ENCODE results near the gene NPW. TPM values are rescaled to one million over a fixed set of nuclear protein-coding genes. Genes with fewer than 3 reads are reported as not detected.

The NPW gene
- total RNA-seq, 2 experiments from 2014 or later = 0.73 TPM; not detected in 1

DNA sequence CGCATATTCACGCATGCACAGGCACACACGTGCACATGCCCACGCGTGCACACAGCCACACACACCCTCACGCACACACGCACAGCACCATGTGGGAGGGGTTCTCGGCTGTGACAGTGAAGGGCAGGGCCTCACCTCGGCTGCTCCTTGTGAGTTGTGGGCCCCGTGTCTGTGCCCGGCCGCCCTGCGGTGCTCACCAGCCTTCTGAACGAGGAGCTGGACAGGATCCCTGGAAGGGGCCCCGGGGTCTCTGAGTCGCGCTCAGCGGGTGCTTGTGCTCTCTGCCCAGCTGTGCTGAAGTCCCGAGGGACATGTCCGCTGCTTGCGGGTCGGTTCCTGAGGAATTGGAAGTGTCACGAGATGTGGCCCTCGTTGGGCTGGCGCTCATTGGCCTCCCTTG is 44.3 kb downstream of the NPW start:
- H3K27ac Mint-ChIP-seq = no peak overlapping the region
- H3K4me1 Mint-ChIP-seq (ENCODE audit: low read depth) = no peaks in the 10 kb centered on the region
- ATAC-seq = no peak
- no peak overlapping the region for H3K4me3 Mint-ChIP-seq
- H3K27me3 Mint-ChIP-seq (ENCODE audit: low read depth) = no peaks in the 10 kb centered on the region
- peaks cover 22% of the 10 kb centered on the region for H3K36me3 Mint-ChIP-seq (ENCODE audit: low read depth)
- no peak for DNase-seq
- H3K9me3 Mint-ChIP-seq (ENCODE audit: insufficient read depth) = no peaks in the 10 kb centered on the region
- CTCF ChIA-PET = no interaction called here
- POLR2A ChIA-PET = no interaction called here

DNA sequence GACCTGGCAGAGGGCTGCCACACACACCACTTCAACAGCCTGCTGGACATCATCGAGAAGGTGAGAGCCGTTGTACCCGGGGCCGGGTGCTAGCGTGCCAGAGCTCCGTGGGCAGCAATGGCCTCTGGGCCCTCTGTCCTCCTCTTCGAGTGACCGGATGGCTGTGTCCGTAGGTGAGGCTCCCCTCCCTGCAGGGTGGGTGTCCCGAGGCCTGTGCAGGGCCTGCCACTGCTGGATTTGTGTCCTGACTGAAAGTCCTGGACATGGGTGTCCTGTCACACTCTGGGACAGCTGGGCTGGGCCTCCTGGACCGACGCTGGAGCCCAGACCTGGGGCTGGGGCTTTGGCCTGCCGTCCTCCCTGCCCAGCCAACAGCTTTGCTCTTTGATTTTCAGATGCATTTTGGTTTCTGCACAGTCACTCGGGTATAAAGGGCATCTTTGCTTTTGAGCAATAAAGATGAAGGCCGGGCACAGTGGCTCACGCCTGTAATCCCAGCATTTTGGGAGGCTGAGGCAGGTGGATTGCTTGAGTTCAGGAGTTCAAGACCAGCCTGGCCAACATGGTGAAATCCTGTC is 44.9 kb downstream of the NPW start:
- POLR2A ChIA-PET = no interaction called here
- H3K9me3 Mint-ChIP-seq (ENCODE audit: insufficient read depth) = no peaks in the 10 kb centered on the region
- DNase-seq (no peak), ATAC-seq (no peak)
- H3K27ac Mint-ChIP-seq = no peak overlapping the region
- H3K27me3 Mint-ChIP-seq (ENCODE audit: low read depth) = no peaks in the 10 kb centered on the region
- H3K4me3 Mint-ChIP-seq = no peak overlapping the region
- H3K4me1 Mint-ChIP-seq (ENCODE audit: low read depth) = no peaks in the 10 kb centered on the region
- CTCF ChIA-PET = no interaction called here
- peaks cover 22% of the 10 kb centered on the region for H3K36me3 Mint-ChIP-seq (ENCODE audit: low read depth)

DNA sequence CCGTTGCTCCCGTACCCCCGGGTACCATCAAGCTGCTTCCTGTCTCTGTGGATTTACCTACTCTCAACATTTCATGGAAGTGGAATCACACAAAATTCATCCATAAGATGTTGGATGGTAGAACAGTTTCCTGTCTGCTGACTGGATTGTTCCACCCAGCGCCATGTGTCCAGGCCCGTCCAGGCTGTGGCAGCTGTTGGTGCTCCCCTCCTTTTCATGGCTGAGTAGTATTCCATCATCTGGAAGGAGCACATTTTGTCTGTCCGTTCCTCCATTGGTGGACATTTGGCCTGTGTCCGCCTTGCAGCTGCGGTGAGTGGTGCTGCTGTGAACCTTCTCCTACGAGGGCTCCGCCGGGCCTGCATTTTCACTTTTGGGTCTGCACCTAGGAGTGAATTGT is 46.6 kb downstream of the NPW start:
- H3K27me3 Mint-ChIP-seq (ENCODE audit: low read depth) = no peaks in the 10 kb centered on the region
- CTCF ChIA-PET = interaction anchor here (1.0 kb wide), 1 partner anchor 9 kb away, joined by 4 read pairs; no protein-coding TSS in a partner anchor
- DNase-seq = no peak

More for the DNA sequence above, 46.6 kb downstream of the NPW start:
- H3K4me1 Mint-ChIP-seq (ENCODE audit: low read depth) = no peaks in the 10 kb centered on the region
- no peak overlapping the region for H3K4me3 Mint-ChIP-seq
- no peak overlapping the region for H3K27ac Mint-ChIP-seq
- ATAC-seq = no peak
- POLR2A ChIA-PET = no interaction called here
- peaks cover 19% of the 10 kb centered on the region for H3K36me3 Mint-ChIP-seq (ENCODE audit: low read depth)
- no peaks in the 10 kb centered on the region for H3K9me3 Mint-ChIP-seq (ENCODE audit: insufficient read depth)

Other genes with a start within 250 kb of the NPW start
- 10 to 100 TPM; 41.3 to 41.4 TPM for gene NME3, start 248.2 kb upstream of the NPW start, total RNA-seq
- gene EME2, start 247.0 kb upstream of the NPW start, total RNA-seq = 10 to 100 TPM; 31.8 to 32.0 TPM
- 100 to 1,000 TPM; 126 to 135 TPM for gene MRPS34, start 246.7 kb upstream of the NPW start, total RNA-seq
- 10 to 100 TPM; 31.1 to 33.0 TPM for gene SPSB3, start 237.2 kb upstream of the NPW start, total RNA-seq
- 10 to 100 TPM; 58.5 to 61.8 TPM for gene NUBP2, start 236.8 kb upstream of the NPW start, total RNA-seq
- under 1 TPM in 1 of 2 experiments, not detected in 1; 0.13 TPM for gene IGFALS, start 226.1 kb upstream of the NPW start, total RNA-seq
- 10 to 100 TPM; 48.0 to 50.4 TPM for gene HAGH, start 193.0 kb upstream of the NPW start, total RNA-seq
- 10 to 100 TPM; 14.5 to 14.6 TPM for gene FAHD1, start 192.6 kb upstream of the NPW start, total RNA-seq
- not detected for gene MEIOB, start 147.6 kb upstream of the NPW start, total RNA-seq
- gene HS3ST6, start 101.4 kb upstream of the NPW start, total RNA-seq = not detected
- 10 to 100 TPM; 13.2 to 13.9 TPM for gene MSRB1, start 76.6 kb upstream of the NPW start, total RNA-seq
- gene RPL3L, start 65.1 kb upstream of the NPW start, total RNA-seq = under 1 TPM in 1 of 2 experiments, not detected in 1; 0.53 TPM
- gene NDUFB10, start 60.2 kb upstream of the NPW start, total RNA-seq = 100 to 1,000 TPM; 141 to 147 TPM
- gene RPS2, start 55.0 kb upstream of the NPW start, total RNA-seq = 1,000 to 10,000 TPM; 2,821 to 2,910 TPM
- not detected for gene RNF151, start 52.9 kb upstream of the NPW start, total RNA-seq
- 10 to 100 TPM; 37.6 to 37.9 TPM for gene TBL3, start 47.7 kb upstream of the NPW start, total RNA-seq
- not detected for gene NOXO1, start 38.3 kb upstream of the NPW start, total RNA-seq
- 10 to 100 TPM; 27.2 to 30.5 TPM for gene GFER, start 35.6 kb upstream of the NPW start, total RNA-seq
- 1 to 10 TPM; 2.6 to 3.4 TPM for gene SYNGR3, start 29.8 kb upstream of the NPW start, total RNA-seq
- gene ZNF598, start 10.0 kb upstream of the NPW start, total RNA-seq = 10 to 100 TPM; 75.1 to 75.9 TPM
- 1 to 10 TPM; 1.4 to 2.8 TPM for gene NHERF2, start 7.1 kb downstream of the NPW start, total RNA-seq
- 10 to 100 TPM; 29.9 to 35.3 TPM for gene NTHL1, start 28.0 kb downstream of the NPW start, total RNA-seq
- gene TSC2, start 28.2 kb downstream of the NPW start, total RNA-seq = 10 to 100 TPM; 87.9 to 97.4 TPM
- 10 to 100 TPM; 66.0 to 76.6 TPM for gene PKD1, start 116.1 kb downstream of the NPW start, total RNA-seq
- gene RAB26, start 128.8 kb downstream of the NPW start, total RNA-seq = under 1 TPM; 0.26 to 0.31 TPM
- gene TRAF7, start 136.0 kb downstream of the NPW start, total RNA-seq = 10 to 100 TPM; 56.8 to 59.5 TPM
- gene CASKIN1, start 176.8 kb downstream of the NPW start, total RNA-seq = under 1 TPM; 0.05 to 0.63 TPM
- gene MLST8, start 185.7 kb downstream of the NPW start, total RNA-seq = 10 to 100 TPM; 34.5 to 37.8 TPM
- gene BRICD5, start 191.1 kb downstream of the NPW start, total RNA-seq = 10 to 100 TPM; 14.8 to 15.0 TPM
- gene PGP, start 195.1 kb downstream of the NPW start, total RNA-seq = 10 to 100 TPM; 28.5 to 29.0 TPM
- gene E4F1, start 203.8 kb downstream of the NPW start, total RNA-seq = 10 to 100 TPM; 33.8 to 34.3 TPM
- gene DNASE1L2, start 216.7 kb downstream of the NPW start, total RNA-seq = 1 to 10 TPM; 3.3 to 4.1 TPM
- 10 to 100 TPM; 36.0 to 41.1 TPM for gene ECI1, start 231.8 kb downstream of the NPW start, total RNA-seq
- 100 to 1,000 TPM; 260 to 268 TPM for gene RNPS1, start 248.3 kb downstream of the NPW start, total RNA-seq

All from activated CD8-positive, alpha-beta T cell treated with anti-CD3 and anti-CD28 coated beads, Interleukin-2, amount 10 ng/mL, durations not matched to agents 7 days and 5 days (primary cell).